DOHH2 (cell line): ENCODE results near the gene TESK2.

ENCODE experiments used
- EZH2phosphoT487 ChIP-seq: fragments of 200-600 bp; sonication (generic); IDR thresholded peaks from 2 replicates; pipeline ENCODE4 v1.6.1; 2017; ENCODE audit warnings: borderline replicate concordance, mild to moderate bottlenecking, antibody characterized with exemption, low read length, moderate library complexity, mixed read lengths
- TF ChIP-seq, protein P1 (sequence below): fragments of 200-600 bp; sonication (generic); IDR thresholded peaks from one replicate; pipeline ENCODE4 v1.5.1; 2014; ENCODE audit warnings: antibody characterized with exemption, mild to moderate bottlenecking, low read depth, low read length; ENCODE audit not compliant: poor library complexity, severe bottlenecking

GRCh38 chr1:45359882-45360513, 131.0 kb downstream of the TESK2 start:
- TF ChIP-seq, protein P1, sequence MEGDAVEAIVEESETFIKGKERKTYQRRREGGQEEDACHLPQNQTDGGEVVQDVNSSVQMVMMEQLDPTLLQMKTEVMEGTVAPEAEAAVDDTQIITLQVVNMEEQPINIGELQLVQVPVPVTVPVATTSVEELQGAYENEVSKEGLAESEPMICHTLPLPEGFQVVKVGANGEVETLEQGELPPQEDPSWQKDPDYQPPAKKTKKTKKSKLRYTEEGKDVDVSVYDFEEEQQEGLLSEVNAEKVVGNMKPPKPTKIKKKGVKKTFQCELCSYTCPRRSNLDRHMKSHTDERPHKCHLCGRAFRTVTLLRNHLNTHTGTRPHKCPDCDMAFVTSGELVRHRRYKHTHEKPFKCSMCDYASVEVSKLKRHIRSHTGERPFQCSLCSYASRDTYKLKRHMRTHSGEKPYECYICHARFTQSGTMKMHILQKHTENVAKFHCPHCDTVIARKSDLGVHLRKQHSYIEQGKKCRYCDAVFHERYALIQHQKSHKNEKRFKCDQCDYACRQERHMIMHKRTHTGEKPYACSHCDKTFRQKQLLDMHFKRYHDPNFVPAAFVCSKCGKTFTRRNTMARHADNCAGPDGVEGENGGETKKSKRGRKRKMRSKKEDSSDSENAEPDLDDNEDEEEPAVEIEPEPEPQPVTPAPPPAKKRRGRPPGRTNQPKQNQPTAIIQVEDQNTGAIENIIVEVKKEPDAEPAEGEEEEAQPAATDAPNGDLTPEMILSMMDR: peak; percentile 68
- TF ChIP-seq EZH2phosphoT487: no peak
